CD14-positive monocyte (primary cell): ENCODE results near the gene VWA5B1. TPM values are rescaled to one million over a fixed set of nuclear protein-coding genes. Genes with fewer than 3 reads are reported as not detected.

Source experiments
- DNase-seq, 3 donors: peaks; one replicate each; pipeline ENCODE4 v3.0.0-alpha.2; 2011 to 2022
- H2AFZ ChIP-seq: 2 replicates; pipeline ENCODE4 v1.6.0; 2012; ENCODE audit warnings: mild to moderate bottlenecking, low read depth, low read length, inconsistent platforms; ENCODE audit not compliant: insufficient read depth, poor library complexity, severe bottlenecking
- H3K27ac ChIP-seq, 2 donors: 1 replicate in 1 of 2; 2 replicates in 1 of 2; pipeline ENCODE4 v1.5.1; 2012 to 2013; ENCODE audit warnings: low read length in 2 of 2, control low read depth in 1 of 2, inconsistent platforms in 1 of 2, low read depth in 1 of 2, mild to moderate bottlenecking in 1 of 2
- H3K27me3 ChIP-seq, 2 donors: one replicate each; pipeline versions ENCODE4 v1.6.0 to v1.6.1; 2011 to 2013; ENCODE audit warnings: low read length in 2 of 2; ENCODE audit not compliant: control insufficient read depth in 2 of 2, insufficient read depth in 2 of 2
- H3K36me3 ChIP-seq, 2 donors: replicated peaks in 1 of 2; 1 replicate in 1 of 2; 2 replicates in 1 of 2; pipeline versions ENCODE4 v1.5.1 to v1.6.1; 2012 to 2013; ENCODE audit warnings: low read length in 2 of 2, control low read depth in 1 of 2, inconsistent platforms in 1 of 2, mild to moderate bottlenecking in 1 of 2; ENCODE audit not compliant: insufficient read depth in 2 of 2, control insufficient read depth in 1 of 2
- H3K4me1 ChIP-seq, 2 donors: 1 replicate in 1 of 2; 2 replicates in 1 of 2; pipeline versions ENCODE4 v1.5.1 to v1.6.1; 2012 to 2013; ENCODE audit warnings: low read length in 2 of 2, control low read depth in 1 of 2, inconsistent platforms in 1 of 2, mild to moderate bottlenecking in 1 of 2, moderate library complexity in 1 of 2; ENCODE audit not compliant: insufficient read depth in 2 of 2, control insufficient read depth in 1 of 2
- H3K4me2 ChIP-seq: replicated peaks from 2 replicates; pipeline ENCODE3; 2012; ENCODE audit warnings: low read length, moderate library complexity, mild to moderate bottlenecking; ENCODE audit not compliant: poor library complexity, severe bottlenecking; ENCODE audit errors: extremely low read depth
- H3K4me3 ChIP-seq, 3 experiments: fragments of 200-600 bp in 1 of 3; sonication (generic) in 1 of 3; replicated peaks in 1 of 3; 1 replicate in 2 of 3; 2 replicates in 1 of 3; pipeline ENCODE4 v1.5.1; 2011 to 2013; ENCODE audit warnings: low read length in 3 of 3, mild to moderate bottlenecking in 3 of 3, control low read depth in 2 of 3, low read depth in 2 of 3, inconsistent platforms in 1 of 3, moderate library complexity in 1 of 3
- H3K79me2 ChIP-seq: 2 replicates; pipeline ENCODE4 v1.6.0; 2012; ENCODE audit warnings: mild to moderate bottlenecking, control low read depth, inconsistent platforms, low read length, moderate library complexity; ENCODE audit not compliant: insufficient read depth
- H3K9ac ChIP-seq: 2 replicates; pipeline ENCODE4 v1.6.0; 2017; ENCODE audit warnings: low read length, mild to moderate bottlenecking; ENCODE audit not compliant: insufficient read depth, poor library complexity, severe bottlenecking
- H3K9me3 ChIP-seq, 2 donors: replicated peaks in 1 of 2; 1 replicate in 1 of 2; 2 replicates in 1 of 2; pipeline versions ENCODE4 v1.5.1 to v1.6.1; 2012 to 2013; ENCODE audit warnings: low read length in 2 of 2, control low read depth in 1 of 2; ENCODE audit not compliant: control insufficient read depth in 1 of 2, insufficient read depth in 1 of 2
- H4K20me1 ChIP-seq: 2 replicates; pipeline ENCODE4 v1.6.0; 2012; ENCODE audit warnings: mild to moderate bottlenecking, low read length, control low read depth, moderate library complexity; ENCODE audit not compliant: insufficient read depth
- H3K27ac Mint-ChIP-seq, 7 donors: one replicate each; pipeline ENCODE4 v1.8.0; 2020; ENCODE audit warnings: mild to moderate bottlenecking in 7 of 7, mixed read lengths in 7 of 7, moderate library complexity in 6 of 7, inconsistent platforms in 2 of 7
- H3K27me3 Mint-ChIP-seq, 3 donors: one replicate each; pipeline ENCODE4 v1.8.0; 2021 to 2022; ENCODE audit warnings: low read depth in 3 of 3, mild to moderate bottlenecking in 3 of 3, mixed read lengths in 3 of 3, moderate library complexity in 3 of 3, inconsistent platforms in 1 of 3
- H3K36me3 Mint-ChIP-seq, 2 donors: one replicate each; pipeline ENCODE4 v1.8.0; 2020; ENCODE audit warnings: mixed read lengths in 2 of 2, inconsistent platforms in 1 of 2, mild to moderate bottlenecking in 1 of 2
- H3K4me1 Mint-ChIP-seq: one replicate; pipeline ENCODE4 v1.8.0; 2020; ENCODE audit warnings: mild to moderate bottlenecking, mixed read lengths
- H3K4me3 Mint-ChIP-seq, 2 donors: one replicate each; pipeline ENCODE4 v1.8.0; 2020; ENCODE audit warnings: mild to moderate bottlenecking in 2 of 2, mixed read lengths in 2 of 2, moderate library complexity in 1 of 2
- H3K9me3 Mint-ChIP-seq, 7 donors: one replicate each; pipeline ENCODE4 v1.8.0; 2020 to 2022; ENCODE audit warnings: mixed read lengths in 7 of 7, mild to moderate bottlenecking in 6 of 7, moderate library complexity in 6 of 7, inconsistent platforms in 2 of 7
- CTCF ChIP-seq: fragments of 200-600 bp; IDR thresholded peaks from one replicate; pipeline ENCODE4 v1.8.0; 2022; ENCODE audit warnings: antibody characterized with exemption, mild to moderate bottlenecking
- WGBS: methylation state at CpG from one replicate; pipeline ENCODE4 v1.1.5; 2013; ENCODE audit warnings: missing lambda C conversion rate; ENCODE audit not compliant: insufficient coverage; 5-methylcytosine and 5-hydroxymethylcytosine counted together
- intact Hi-C, 2 donors: fragments of 100-400 bp; cut with micrococcal nuclease; formaldehyde crosslinking; loops; one replicate each; pipeline versions ENCODE4 v1.15.0 to v1.15.1; 2023
- polyA plus RNA-seq, 3 donors: library from polyadenylated mRNA; depleted of rRNA in 1 of 3; unstranded in 2 of 3; stranded (reverse) in 1 of 3; fragments of 300-500 nt in 2 of 3; fragments of >200 nt in 1 of 3; fragmentation: Illumina TruSeq in 2 of 3; gene quantifications; 1 replicate in 2 of 3; 2 replicates in 1 of 3; pipeline ENCODE4 v1.2.3, GENCODE V29; 2012 to 2021

Gene VWA5B1
- polyA plus RNA-seq, 3 donors, result not detected

GRCh38 chr1:20242890-20243479 lies 47.7 kb upstream of the VWA5B1 start:
- H4K20me1 ChIP-seq, result no peaks in the 10 kb centered on the region
- peaks cover 21 to 46% (median 28%) of the 10 kb centered on the region in 3 donors for H3K27me3 Mint-ChIP-seq
- no peaks in the 10 kb centered on the region for H3K9me3 ChIP-seq
- no peak overlapping the region for H3K4me3 Mint-ChIP-seq
- H3K27ac ChIP-seq, result no peak overlapping the region
- no peaks in the 10 kb centered on the region for H3K4me1 Mint-ChIP-seq
- intact Hi-C loops, result no loop called here
- no peak for TF ChIP-seq CTCF
- 83% methylated on average over 35 of the region's 37 CpGs for WGBS
- H2AFZ ChIP-seq, result no peak overlapping the region
- peaks cover 0 to 1% (median 0%) of the 10 kb centered on the region in 7 donors for H3K9me3 Mint-ChIP-seq
- no peaks in the 10 kb centered on the region for H3K79me2 ChIP-seq
- H3K4me1 ChIP-seq, result no peaks in the 10 kb centered on the region
- H3K27ac Mint-ChIP-seq, result peak overlapping the region in 1 of 7 donors; percentile 27
- no peak overlapping the region for H3K4me2 ChIP-seq
- H3K27me3 ChIP-seq, result peaks cover 6 to 8% of the 10 kb centered on the region in 2 donors
- H3K36me3 ChIP-seq, result no peaks in the 10 kb centered on the region
- H3K9ac ChIP-seq, result no peak overlapping the region
- H3K4me3 ChIP-seq, result no peak overlapping the region
- H3K36me3 Mint-ChIP-seq, result no peaks in the 10 kb centered on the region
- DNase-seq, result no peak

GRCh38 chr1:20248971-20249612 lies 41.6 kb upstream of the VWA5B1 start:
- no peaks in the 10 kb centered on the region for H3K9me3 ChIP-seq
- H3K4me3 ChIP-seq, result no peak overlapping the region
- no peak overlapping the region for H2AFZ ChIP-seq
- Mint-ChIP-seq H3K27me3 (peaks cover 14 to 23% (median 19%) of the 10 kb centered on the region in 3 donors), H3K4me1 (no peaks in the 10 kb centered on the region), H3K4me3 (no peak overlapping the region), H3K27ac (no peak overlapping the region), H3K36me3 (no peaks in the 10 kb centered on the region), H3K9me3 (peaks cover 0 to 3% (median 0%) of the 10 kb centered on the region in 7 donors)
- H4K20me1 ChIP-seq, result no peaks in the 10 kb centered on the region
- WGBS, result 50% methylated on average over 2 of the region's 4 CpGs
- no peak for TF ChIP-seq CTCF
- no peaks in the 10 kb centered on the region for H3K79me2 ChIP-seq
- no peak for DNase-seq
- intact Hi-C loops, result no loop called here
- no peak overlapping the region for H3K9ac ChIP-seq
- H3K27me3 ChIP-seq, result peaks cover 6 to 8% of the 10 kb centered on the region in 2 donors
- no peaks in the 10 kb centered on the region for H3K4me1 ChIP-seq
- no peak overlapping the region for H3K27ac ChIP-seq
- H3K4me2 ChIP-seq, result no peak overlapping the region
- no peaks in the 10 kb centered on the region for H3K36me3 ChIP-seq
